Right lobe of liver (tissue), 4 donors: ENCODE measurements around the gene RANBP1.

Experiments used
- CTCF ChIP-seq, 4 donors: fragments of 200-600 bp in 3 of 4; fragments of 450-650 bp in 1 of 4; IDR thresholded peaks; one replicate each; pipeline versions ENCODE4 v1.5.1 to v1.8.0; 2016 to 2022; ENCODE audit warnings: antibody characterized with exemption in 4 of 4, mild to moderate bottlenecking in 2 of 4
- POLR2A ChIP-seq: fragments of 450-650 bp; IDR thresholded peaks from one replicate; pipeline ENCODE4 v1.6.1; 2017; ENCODE audit warnings: antibody characterized with exemption, mild to moderate bottlenecking
- donor health status: DM: no; HTN: no; CAD: no.
- donor health status: DM: no; HTN: no; CAD: no.
- donor health status: DM: no; HTN: yes; CAD: no.

- no peak for TF ChIP-seq POLR2A
- TF ChIP-seq CTCF (IDR thresholded peaks at IDR 0.05): no peak
Observed at GRCh38 chr22:20085651-20086050, 30.3 kb upstream of the RANBP1 start.
